Endothelial cell (in vitro differentiated cells): ENCODE data around the gene HOXA3. TPM values are rescaled to one million over a fixed set of nuclear protein-coding genes. Genes with fewer than 3 reads are reported as not detected.

Experiments
- DNase-seq: peaks from one replicate; pipeline ENCODE4 v3.0.0; 2021; ENCODE audit warnings: low spot score
- H3K27ac Mint-ChIP-seq: one replicate; pipeline ENCODE4 v1.8.0; 2021; ENCODE audit warnings: mixed read lengths, inconsistent platforms; ENCODE audit not compliant: unreplicated experiment
- H3K27me3 Mint-ChIP-seq: one replicate; pipeline ENCODE4 v1.8.0; 2021; ENCODE audit warnings: mild to moderate bottlenecking, moderate library complexity, mixed read lengths, inconsistent platforms; ENCODE audit not compliant: unreplicated experiment
- H3K36me3 Mint-ChIP-seq: one replicate; pipeline ENCODE4 v1.8.0; 2021; ENCODE audit warnings: mild to moderate bottlenecking, low read depth, mixed read lengths, inconsistent platforms; ENCODE audit not compliant: unreplicated experiment
- H3K4me1 Mint-ChIP-seq: one replicate; pipeline ENCODE4 v1.8.0; 2021; ENCODE audit warnings: mild to moderate bottlenecking, mixed read lengths, inconsistent platforms; ENCODE audit not compliant: unreplicated experiment
- H3K4me3 Mint-ChIP-seq: one replicate; pipeline ENCODE4 v1.8.0; 2021; ENCODE audit warnings: mild to moderate bottlenecking, mixed read lengths, inconsistent platforms; ENCODE audit not compliant: unreplicated experiment
- H3K9me3 Mint-ChIP-seq: one replicate; pipeline ENCODE4 v1.8.0; 2021; ENCODE audit warnings: mixed read lengths, inconsistent platforms; ENCODE audit not compliant: unreplicated experiment
- total RNA-seq: library from RNA; stranded (reverse); fragmentation: NEBNext Ultra II Directional; extraction: Animal tissue kit (Norgen Biotek cat#: 25700); gene quantifications from one replicate; pipeline ENCODE4 v1.2.1, GENCODE V29; 2021; ENCODE audit not compliant: unreplicated experiment
- TF ChIP-seq, protein P1 (sequence below): fragments of 200-600 bp; sonication (generic); IDR thresholded peaks from one replicate; pipeline ENCODE4 v1.5.0; 2021; ENCODE audit warnings: antibody characterized with exemption; ENCODE audit not compliant: unreplicated experiment

Gene HOXA3
- total RNA-seq, 1 donor from 2014 or later: 0.13 TPM

DNA sequence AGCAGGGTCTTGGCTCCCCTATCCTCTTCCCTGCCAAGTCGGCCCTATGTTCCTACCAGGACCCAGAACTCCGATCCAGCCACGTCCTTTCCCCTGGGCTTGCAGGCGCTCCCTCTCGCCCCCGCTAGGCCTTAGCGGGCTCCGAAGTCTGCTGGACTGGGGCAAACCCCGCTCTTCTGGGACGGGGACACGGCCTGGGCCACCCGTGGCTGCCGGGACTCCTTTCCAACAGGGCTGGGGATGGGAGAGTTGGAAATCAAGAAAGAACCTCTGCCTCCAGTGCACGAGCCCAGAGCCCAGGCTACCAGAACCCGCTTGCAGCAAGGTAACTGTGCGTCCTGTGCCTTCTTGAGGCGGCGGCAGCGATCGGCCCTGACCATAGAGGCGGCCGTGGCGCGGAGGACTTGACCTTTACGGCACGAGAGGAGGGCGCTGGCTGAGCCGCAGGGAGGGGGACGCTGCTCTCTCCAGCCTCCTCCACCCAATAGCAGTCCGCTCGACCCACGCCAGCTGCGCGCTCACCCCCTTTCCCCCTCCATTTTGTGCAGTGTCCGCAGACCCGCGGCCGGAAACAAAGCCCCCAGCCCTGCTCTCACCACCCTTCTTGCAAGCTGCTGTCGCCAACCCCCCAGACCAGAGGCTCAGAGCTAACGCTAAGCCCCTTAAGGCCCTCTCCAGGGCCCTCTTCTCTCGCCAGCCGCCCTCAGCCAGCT is 39.6 kb upstream of the HOXA3 start:
- DNase-seq: no peak
- Mint-ChIP-seq H3K27ac (no peak overlapping the region), H3K27me3 (peaks cover 48% of the 10 kb centered on the region), H3K4me1 (peaks cover 29% of the 10 kb centered on the region), H3K36me3 (peaks cover 6% of the 10 kb centered on the region), H3K4me3 (peak overlapping the region; percentile 65), H3K9me3 (no peaks in the 10 kb centered on the region)
- TF ChIP-seq, protein P1, sequence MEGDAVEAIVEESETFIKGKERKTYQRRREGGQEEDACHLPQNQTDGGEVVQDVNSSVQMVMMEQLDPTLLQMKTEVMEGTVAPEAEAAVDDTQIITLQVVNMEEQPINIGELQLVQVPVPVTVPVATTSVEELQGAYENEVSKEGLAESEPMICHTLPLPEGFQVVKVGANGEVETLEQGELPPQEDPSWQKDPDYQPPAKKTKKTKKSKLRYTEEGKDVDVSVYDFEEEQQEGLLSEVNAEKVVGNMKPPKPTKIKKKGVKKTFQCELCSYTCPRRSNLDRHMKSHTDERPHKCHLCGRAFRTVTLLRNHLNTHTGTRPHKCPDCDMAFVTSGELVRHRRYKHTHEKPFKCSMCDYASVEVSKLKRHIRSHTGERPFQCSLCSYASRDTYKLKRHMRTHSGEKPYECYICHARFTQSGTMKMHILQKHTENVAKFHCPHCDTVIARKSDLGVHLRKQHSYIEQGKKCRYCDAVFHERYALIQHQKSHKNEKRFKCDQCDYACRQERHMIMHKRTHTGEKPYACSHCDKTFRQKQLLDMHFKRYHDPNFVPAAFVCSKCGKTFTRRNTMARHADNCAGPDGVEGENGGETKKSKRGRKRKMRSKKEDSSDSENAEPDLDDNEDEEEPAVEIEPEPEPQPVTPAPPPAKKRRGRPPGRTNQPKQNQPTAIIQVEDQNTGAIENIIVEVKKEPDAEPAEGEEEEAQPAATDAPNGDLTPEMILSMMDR: no peak

DNA sequence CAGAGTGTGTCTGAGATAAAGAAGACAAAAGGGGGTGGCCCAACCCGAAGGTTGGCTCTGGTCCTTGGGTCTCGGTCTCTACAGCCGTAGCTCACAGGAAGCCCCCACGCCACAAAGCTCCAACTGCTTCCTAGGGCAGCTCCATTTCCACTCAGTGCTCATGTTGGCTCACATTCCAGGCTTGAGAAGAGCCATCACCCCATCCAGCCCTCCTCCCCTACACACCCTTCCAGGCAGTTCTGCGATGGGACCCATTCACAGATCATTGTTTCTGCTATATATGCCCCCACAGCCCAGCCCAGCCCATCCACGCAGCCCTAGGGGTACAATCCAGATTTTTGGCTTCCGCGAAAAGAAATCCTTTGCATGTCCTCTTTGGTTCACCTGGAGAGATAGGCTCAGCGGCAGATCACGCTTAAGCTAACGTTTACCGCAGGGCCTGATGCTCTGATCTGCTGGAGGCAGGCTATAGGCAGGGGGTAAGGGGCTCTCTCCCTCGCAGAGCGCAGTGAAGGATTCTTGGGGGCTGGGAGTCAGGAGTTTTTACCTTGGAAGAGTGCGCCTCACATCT is 38.9 kb upstream of the HOXA3 start:
- H3K27me3 Mint-ChIP-seq: peaks cover 53% of the 10 kb centered on the region
- DNase-seq: no peak
- no peaks in the 10 kb centered on the region for H3K9me3 Mint-ChIP-seq
- TF ChIP-seq, protein P1: no peak
- peak overlapping the region; percentile 51 for H3K4me3 Mint-ChIP-seq
- H3K36me3 Mint-ChIP-seq: peaks cover 6% of the 10 kb centered on the region
- H3K4me1 Mint-ChIP-seq: peaks cover 29% of the 10 kb centered on the region
- no peak overlapping the region for H3K27ac Mint-ChIP-seq

DNA sequence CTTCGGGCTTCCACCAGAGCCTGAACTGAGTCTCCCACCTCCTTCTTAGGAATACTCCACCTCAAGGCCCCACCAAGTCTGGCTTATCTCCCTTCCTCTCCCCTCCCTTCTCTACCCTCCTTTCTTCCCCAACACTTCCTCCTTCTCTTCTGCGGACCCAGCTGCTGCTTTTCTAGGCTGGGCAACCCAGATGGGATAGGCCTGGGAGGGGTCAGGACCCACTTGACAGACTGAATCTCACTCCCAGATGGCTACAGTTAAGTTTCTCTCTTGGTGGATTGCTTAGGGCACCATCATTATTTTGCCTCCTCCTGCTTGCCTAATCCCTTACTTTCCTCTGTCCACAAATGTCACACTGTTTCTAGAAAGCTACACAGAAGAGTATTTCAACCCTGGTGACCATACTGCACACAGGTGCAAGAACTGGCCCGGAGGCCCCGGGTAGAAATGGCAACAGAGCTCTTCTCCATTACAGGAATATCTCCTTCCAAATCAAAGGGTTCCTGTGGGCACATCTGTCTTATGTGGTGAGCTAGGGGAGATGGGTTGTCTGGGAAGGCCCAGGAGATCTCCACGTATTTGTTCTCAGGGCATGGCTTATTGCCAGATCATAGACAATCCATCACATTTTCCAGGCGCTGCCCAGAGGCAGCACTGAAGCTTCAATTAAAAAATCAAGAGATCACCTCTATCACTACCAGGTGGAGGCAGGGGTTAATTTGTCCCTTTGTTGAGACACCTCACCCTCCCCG is 37.8 kb upstream of the HOXA3 start:
- TF ChIP-seq, protein P1: no peak
- Mint-ChIP-seq H3K4me1 (peaks cover 36% of the 10 kb centered on the region), H3K27me3 (peaks cover 62% of the 10 kb centered on the region), H3K4me3 (peak overlapping the region; percentile 67), H3K9me3 (no peaks in the 10 kb centered on the region), H3K36me3 (peaks cover 6% of the 10 kb centered on the region), H3K27ac (no peak overlapping the region)
- no peak for DNase-seq

DNA sequence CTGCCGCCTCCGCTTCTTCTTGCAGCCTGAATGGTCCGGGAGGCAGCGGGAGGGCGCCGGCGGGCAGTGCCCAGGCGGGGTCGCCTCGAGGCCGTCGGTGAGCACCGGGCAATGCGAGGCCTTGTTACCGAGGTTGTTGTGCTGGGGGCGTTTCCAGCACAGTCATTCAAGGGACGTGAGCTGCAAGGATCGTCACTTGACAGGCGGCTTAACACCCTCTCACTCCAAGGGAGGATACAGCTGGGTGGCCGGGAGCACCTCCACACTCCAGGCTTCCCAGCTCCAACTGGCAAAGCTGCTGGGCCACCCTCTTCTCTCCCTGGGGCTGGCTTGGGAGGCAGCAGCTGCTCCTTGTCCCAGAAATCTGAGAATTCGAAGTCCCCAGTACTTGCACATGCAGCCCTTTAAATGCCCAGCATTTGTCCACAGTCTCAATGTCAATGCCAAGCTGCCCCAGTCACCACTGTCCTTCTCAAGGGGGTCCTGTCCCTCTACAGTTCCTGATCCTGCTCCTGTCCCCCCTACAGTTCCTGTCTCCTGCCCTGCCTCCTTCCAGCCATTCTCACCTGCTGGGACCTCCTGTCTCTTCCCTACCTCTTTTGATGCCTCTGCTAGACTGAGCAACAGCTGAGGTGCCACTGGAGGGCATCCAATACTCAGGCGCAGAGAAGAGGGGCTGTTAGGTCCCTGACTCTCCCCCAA is 37.1 kb upstream of the HOXA3 start:
- TF ChIP-seq, protein P1: no peak
- Mint-ChIP-seq H3K4me3 (no peak overlapping the region), H3K4me1 (peaks cover 42% of the 10 kb centered on the region), H3K36me3 (peaks cover 6% of the 10 kb centered on the region), H3K27ac (no peak overlapping the region), H3K27me3 (peaks cover 60% of the 10 kb centered on the region), H3K9me3 (no peaks in the 10 kb centered on the region)
- DNase-seq: no peak
